ENCODE data around the gene PLD1. TPM values are rescaled to one million over a fixed set of nuclear protein-coding genes. Genes with fewer than 3 reads are reported as not detected.

The PLD1 gene
- total and polyA plus RNA-seq, 2 of the 8 experiments (the other 6 are each of a cell fraction or from before 2014, with no cell fraction given) = 1.2 to 2.6 TPM

GRCh38 chr3:171851660-171852058 is 41.4 kb upstream of the PLD1 start (continued):
- TF ChIP-seq BCL11A (IDR thresholded peaks at IDR 0.05; ENCODE audit: low read depth in 2 of 2, low read length in 2 of 2) = no peak

Measured in H1 (cell line).